C4-2B (cell line): ENCODE measurements around the gene KLF3.

Source experiments
- H3K27ac ChIP-seq: fragments of 450-650 bp; 2 replicates; pipeline ENCODE4 v1.5.1; 2017
- ZFX ChIP-seq: fragments of 450-650 bp; IDR thresholded peaks from 2 replicates; pipeline ENCODE4 v1.6.1; 2017
- TF ChIP-seq, protein P1 (sequence below): fragments of 450-650 bp; conservative IDR thresholded peaks from 2 replicates; pipeline ENCODE4 v1.5.1; 2017; ENCODE audit warnings: mild to moderate bottlenecking

Gene KLF3

DNA sequence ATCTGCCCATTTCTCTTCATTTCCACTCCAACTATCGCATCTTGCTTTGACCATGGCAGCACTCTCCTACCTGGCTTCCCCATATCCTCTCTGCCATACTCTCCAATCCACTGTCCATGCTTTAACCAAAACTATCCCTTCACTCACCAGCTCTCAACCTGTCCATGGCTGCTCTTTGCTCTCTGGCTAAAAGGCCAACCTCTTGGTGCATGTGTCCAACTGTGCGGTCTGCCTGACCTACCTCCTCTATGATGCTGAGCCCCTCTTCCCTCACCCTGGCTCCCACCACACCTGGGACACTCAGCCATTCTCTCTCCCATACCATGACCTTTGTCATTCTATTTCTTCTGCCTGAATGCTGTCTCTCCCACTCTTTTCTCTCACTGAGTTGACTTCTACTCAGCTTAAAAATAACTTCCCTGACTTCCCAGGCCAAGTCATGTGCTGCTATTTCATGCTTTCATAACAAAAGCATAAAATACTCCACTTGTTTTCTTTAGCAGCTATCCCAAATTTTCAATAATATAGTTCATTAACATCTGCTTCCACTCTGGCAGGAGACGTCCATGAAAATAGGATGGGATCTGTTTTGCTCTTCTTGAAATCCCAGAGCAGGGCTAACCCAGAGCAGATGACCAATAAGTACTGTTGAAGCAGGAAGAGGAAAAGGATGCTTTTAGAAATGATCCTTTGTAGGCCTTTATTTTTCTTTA lies 29.8 kb upstream of the KLF3 start:
- TF ChIP-seq, protein P1, sequence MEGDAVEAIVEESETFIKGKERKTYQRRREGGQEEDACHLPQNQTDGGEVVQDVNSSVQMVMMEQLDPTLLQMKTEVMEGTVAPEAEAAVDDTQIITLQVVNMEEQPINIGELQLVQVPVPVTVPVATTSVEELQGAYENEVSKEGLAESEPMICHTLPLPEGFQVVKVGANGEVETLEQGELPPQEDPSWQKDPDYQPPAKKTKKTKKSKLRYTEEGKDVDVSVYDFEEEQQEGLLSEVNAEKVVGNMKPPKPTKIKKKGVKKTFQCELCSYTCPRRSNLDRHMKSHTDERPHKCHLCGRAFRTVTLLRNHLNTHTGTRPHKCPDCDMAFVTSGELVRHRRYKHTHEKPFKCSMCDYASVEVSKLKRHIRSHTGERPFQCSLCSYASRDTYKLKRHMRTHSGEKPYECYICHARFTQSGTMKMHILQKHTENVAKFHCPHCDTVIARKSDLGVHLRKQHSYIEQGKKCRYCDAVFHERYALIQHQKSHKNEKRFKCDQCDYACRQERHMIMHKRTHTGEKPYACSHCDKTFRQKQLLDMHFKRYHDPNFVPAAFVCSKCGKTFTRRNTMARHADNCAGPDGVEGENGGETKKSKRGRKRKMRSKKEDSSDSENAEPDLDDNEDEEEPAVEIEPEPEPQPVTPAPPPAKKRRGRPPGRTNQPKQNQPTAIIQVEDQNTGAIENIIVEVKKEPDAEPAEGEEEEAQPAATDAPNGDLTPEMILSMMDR, result no peak
- no peak for TF ChIP-seq ZFX
- H3K27ac ChIP-seq, result no peak overlapping the region

DNA sequence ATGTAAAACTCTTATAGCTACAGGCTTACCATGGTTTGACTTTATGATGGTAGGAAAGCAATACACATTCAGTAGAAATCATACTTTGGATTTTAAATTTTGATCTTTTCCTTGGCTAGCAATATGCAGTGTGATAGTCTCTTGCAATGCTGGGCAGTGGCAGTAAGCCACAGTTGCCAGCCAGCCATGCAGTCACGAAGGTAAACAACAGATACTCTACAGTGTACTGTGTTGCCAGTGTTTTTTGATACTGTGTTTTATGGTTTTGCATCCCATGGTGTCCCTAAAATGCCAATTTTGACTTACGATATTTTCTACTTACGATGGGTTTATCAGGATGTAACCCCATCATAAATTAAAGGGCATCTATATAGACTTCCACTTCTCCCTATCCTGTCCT lies 24.8 kb upstream of the KLF3 start:
- TF ChIP-seq ZFX, result no peak
- TF ChIP-seq, protein P1, result no peak

GRCh38 chr4:38641811-38642210 lies 22.2 kb upstream of the KLF3 start:
- no peak overlapping the region for H3K27ac ChIP-seq
- TF ChIP-seq, protein P1, result no peak
- TF ChIP-seq ZFX, result no peak

More for the DNA sequence above, 24.8 kb upstream of the KLF3 start:
- no peak overlapping the region for H3K27ac ChIP-seq

GRCh38 chr4:38644201-38644600 lies 19.8 kb upstream of the KLF3 start:
- H3K27ac ChIP-seq, result no peak overlapping the region
- no peak for TF ChIP-seq ZFX
- TF ChIP-seq, protein P1, result no peak

DNA sequence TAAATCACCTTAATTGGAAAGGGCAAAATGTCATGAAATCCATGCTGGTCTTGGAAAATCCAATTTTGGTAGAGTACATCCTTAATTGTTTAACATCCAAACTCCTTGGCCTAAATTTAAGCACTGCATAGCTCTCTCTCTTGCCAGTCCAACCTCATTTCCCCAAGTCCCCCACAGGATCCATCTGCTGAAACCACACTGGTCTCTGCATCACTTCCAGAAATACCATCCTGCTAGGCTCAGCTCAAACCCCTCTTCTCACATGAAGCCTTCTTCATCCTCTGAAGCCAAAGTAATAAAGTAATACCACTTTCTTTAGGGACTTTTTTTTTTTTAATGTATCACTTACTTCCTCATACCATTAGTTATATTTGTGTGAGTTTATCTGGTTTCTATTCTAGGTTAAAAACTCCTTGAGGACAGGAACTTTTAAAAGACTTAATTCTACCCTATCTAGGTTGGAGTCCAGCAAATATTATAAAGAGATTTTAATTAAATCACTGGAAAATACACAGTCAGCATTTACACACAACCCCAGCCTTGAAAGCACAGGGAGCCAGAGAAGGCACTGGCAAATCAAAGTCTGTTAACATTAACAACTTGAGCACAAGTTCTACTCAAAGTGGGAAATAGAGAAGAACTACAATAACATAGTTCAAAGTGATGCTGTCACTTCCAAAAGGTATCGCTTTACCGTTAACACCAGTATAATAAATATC lies 16.7 kb upstream of the KLF3 start:
- no peak overlapping the region for H3K27ac ChIP-seq
- TF ChIP-seq, protein P1, result no peak
- no peak for TF ChIP-seq ZFX

DNA sequence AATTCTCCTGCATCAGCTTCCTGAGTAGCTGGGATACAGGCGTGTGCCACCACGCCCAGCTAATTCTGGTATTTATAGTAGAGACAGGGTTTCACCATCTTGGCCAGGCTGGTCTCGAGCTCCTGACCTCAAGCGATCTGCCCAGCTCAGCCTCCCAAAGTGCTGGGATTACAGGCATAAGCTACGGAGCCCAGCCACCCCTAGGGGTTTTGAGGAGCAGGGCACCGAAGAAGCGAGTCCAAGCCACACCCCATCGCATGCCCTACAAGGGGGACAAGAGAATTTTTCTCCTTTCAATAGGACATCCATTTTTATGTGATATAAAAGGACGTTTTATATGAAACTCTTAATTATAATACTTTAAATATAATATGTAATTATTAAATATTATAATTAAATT lies 13.9 kb upstream of the KLF3 start:
- no peak overlapping the region for H3K27ac ChIP-seq
- TF ChIP-seq, protein P1, result no peak
- TF ChIP-seq ZFX, result no peak

GRCh38 chr4:38654273-38654672 lies 9.7 kb upstream of the KLF3 start:
- H3K27ac ChIP-seq, result no peak overlapping the region
- TF ChIP-seq, protein P1, result no peak
- no peak for TF ChIP-seq ZFX
